PC-9 (cell line): Measurements from ENCODE around the gene C1orf159. TPM values are rescaled to one million over a fixed set of nuclear protein-coding genes. Genes with fewer than 3 reads are reported as not detected.
"Not testable (repeated sequence)": the region's sequence is repeated elsewhere in the genome, so short reads cannot be mapped to it uniquely, and the experiment has no call there.

Experiments
- BruUV-seq: library from RNA; stranded (reverse); fragments of 400-500 nt; replicated peaks from 2 replicates; lab custom pipeline; 2021; lab: Mats Ljungman, UMichigan
- CTCF ChIA-PET: fragments of 300-600 bp; sonication (Branson Sonifier 250); formaldehyde crosslinking; loops from one replicate; lab custom pipeline; 2022; ENCODE audit warnings: antibody characterized with exemption; lab: Charles Lee
- POLR2A ChIA-PET: fragments of 300-600 bp; sonication (Branson Sonifier 250); formaldehyde crosslinking; loops from one replicate; lab custom pipeline; 2022; ENCODE audit warnings: antibody characterized with exemption; ENCODE audit not compliant: unreplicated experiment; lab: Charles Lee
- DNase-seq, 2 experiments: peaks; one replicate each; pipeline versions ENCODE4 v3.0.0 to v3.0.0-alpha.2; 2015 to 2022; ENCODE audit warnings: mixed read lengths in 1 of 2
- H2AFZ ChIP-seq: fragments of 200-600 bp; sonication (generic); 2 replicates; pipeline ENCODE4 v1.8.1; 2017; ENCODE audit warnings: antibody characterized with exemption
- H3F3A ChIP-seq: fragments of 200-600 bp; sonication (generic); 2 replicates; pipeline ENCODE4 v1.8.1; 2017; ENCODE audit warnings: antibody characterized with exemption, mild to moderate bottlenecking, low read depth; ENCODE audit not compliant: insufficient read depth
- H3K27ac ChIP-seq: fragments of 200-600 bp; sonication (generic); 2 replicates; pipeline ENCODE4 v1.6.1; 2016; ENCODE audit warnings: mixed run types
- H3K27me3 ChIP-seq: fragments of 200-600 bp; sonication (generic); 2 replicates; pipeline ENCODE4 v1.6.1; 2016; ENCODE audit warnings: low read depth, mixed run types; ENCODE audit not compliant: insufficient read depth
- H3K36me3 ChIP-seq: fragments of 200-600 bp; sonication (generic); 2 replicates; pipeline ENCODE4 v1.6.1; 2016; ENCODE audit warnings: low read depth, mixed run types
- H3K4me1 ChIP-seq: fragments of 200-600 bp; sonication (generic); replicated peaks from 2 replicates; pipeline ENCODE4 v1.6.1; 2016; ENCODE audit warnings: mixed run types; ENCODE audit not compliant: insufficient read depth
- H3K4me2 ChIP-seq: fragments of 200-600 bp; sonication (generic); 2 replicates; pipeline ENCODE4 v1.6.1; 2017; ENCODE audit warnings: mixed run types
- H3K4me3 ChIP-seq: fragments of 200-600 bp; sonication (generic); 2 replicates; pipeline ENCODE4 v1.6.1; 2016; ENCODE audit warnings: mixed run types
- H3K79me2 ChIP-seq: fragments of 200-600 bp; sonication (generic); 2 replicates; pipeline ENCODE4 v1.6.1; 2017; ENCODE audit warnings: low read depth, mixed run types
- H3K9me2 ChIP-seq: fragments of 200-600 bp; sonication (generic); 2 replicates; pipeline ENCODE4 v1.8.1; 2017; ENCODE audit warnings: mild to moderate bottlenecking; ENCODE audit not compliant: insufficient read depth
- H3K9me3 ChIP-seq: fragments of 200-600 bp; sonication (generic); 2 replicates; pipeline ENCODE4 v1.8.1; 2016; ENCODE audit warnings: low read depth; ENCODE audit not compliant: insufficient read depth
- H4K20me1 ChIP-seq: fragments of 200-600 bp; sonication (generic); 2 replicates; pipeline ENCODE4 v1.8.1; 2017; ENCODE audit not compliant: insufficient read depth
- EZH2 ChIP-seq: fragments of 200-600 bp; sonication (generic); IDR thresholded peaks from 2 replicates; pipeline ENCODE4 v1.8.0; 2017; ENCODE audit warnings: antibody characterized with exemption, low read depth
- intact Hi-C: fragments of 100-400 bp; cut with micrococcal nuclease; formaldehyde crosslinking; loops from one replicate; pipeline ENCODE4 v1.10.0; 2022; ENCODE audit not compliant: unreplicated experiment
- total RNA-seq: library from RNA; stranded (reverse); gene quantifications from 2 replicates; pipeline ENCODE4 v1.2.3, GENCODE V29; 2021
- TF ChIP-seq, protein P1 (sequence below): fragments of 200-600 bp; sonication (generic); conservative IDR thresholded peaks from 2 replicates; pipeline ENCODE4 v1.6.1; 2017; ENCODE audit warnings: mixed run types, antibody characterized with exemption, mild to moderate bottlenecking, moderate library complexity

C1orf159 gene
- total RNA-seq, 1 experiment from 2014 or later = 31.1 TPM

DNA sequence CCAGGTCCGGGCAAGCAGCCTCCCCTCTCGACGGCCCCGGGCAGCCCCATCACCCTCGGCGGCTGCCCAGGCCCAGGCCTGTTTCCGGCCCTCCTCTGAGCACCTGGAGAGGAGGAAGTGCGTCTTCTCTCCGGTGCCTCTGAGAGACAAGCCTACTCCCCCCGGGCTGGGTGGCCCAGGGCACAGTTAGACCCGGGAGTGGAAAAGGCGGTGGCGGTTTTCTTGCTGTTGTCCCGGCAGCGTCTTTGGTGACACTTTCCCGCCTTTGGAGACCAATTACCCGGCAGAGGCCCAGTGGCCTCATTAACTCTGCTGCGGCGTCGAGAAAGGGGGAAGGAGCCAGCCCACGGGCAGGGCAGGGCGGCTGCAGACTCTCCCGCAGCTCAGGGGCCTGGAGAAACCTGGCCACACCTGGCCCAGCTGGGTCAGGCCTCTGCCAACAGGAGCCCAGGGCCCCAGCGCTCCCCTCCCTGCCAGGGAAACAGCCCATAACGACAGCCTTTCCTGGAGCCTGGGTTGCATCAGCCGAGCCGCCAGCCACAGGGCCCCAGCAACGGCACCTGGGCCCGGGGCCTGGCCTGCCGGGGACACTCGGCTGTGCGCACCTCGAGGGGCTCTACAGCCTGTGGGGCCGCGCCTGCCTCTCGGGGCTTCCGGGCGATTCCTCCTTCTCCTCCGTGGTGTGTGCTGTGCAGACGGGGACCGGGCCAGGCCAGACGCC lies 28.4 kb upstream of the C1orf159 start:
- Histone ChIP-seq H3K79me2 (no peaks in the 10 kb centered on the region), H3K4me1 (0 out of 2 replicates have a peak, but pooled peaks cover 6% of the 10 kb centered on the region), H3K27ac (no peak overlapping the region), H3K4me2 (no peak overlapping the region), H3K4me3 (no peak overlapping the region), H3K9me3 (no peaks in the 10 kb centered on the region), H3K36me3 (no peaks in the 10 kb centered on the region), H3F3A (peaks cover 8% of the 10 kb centered on the region), H3K9me2 (no peaks in the 10 kb centered on the region), H2AFZ (no peak overlapping the region), H3K27me3 (no peaks in the 10 kb centered on the region), H4K20me1 (no peaks in the 10 kb centered on the region)
- CTCF ChIA-PET = no interaction called here
- TSS peak; percentile 39 for BruUV-seq
- POLR2A ChIA-PET = no interaction called here
- intact Hi-C loops = no loop called here
- peak in 1 of 2 experiments; percentile 53 for DNase-seq
- TF ChIP-seq EZH2 = no peak
- TF ChIP-seq, protein P1, sequence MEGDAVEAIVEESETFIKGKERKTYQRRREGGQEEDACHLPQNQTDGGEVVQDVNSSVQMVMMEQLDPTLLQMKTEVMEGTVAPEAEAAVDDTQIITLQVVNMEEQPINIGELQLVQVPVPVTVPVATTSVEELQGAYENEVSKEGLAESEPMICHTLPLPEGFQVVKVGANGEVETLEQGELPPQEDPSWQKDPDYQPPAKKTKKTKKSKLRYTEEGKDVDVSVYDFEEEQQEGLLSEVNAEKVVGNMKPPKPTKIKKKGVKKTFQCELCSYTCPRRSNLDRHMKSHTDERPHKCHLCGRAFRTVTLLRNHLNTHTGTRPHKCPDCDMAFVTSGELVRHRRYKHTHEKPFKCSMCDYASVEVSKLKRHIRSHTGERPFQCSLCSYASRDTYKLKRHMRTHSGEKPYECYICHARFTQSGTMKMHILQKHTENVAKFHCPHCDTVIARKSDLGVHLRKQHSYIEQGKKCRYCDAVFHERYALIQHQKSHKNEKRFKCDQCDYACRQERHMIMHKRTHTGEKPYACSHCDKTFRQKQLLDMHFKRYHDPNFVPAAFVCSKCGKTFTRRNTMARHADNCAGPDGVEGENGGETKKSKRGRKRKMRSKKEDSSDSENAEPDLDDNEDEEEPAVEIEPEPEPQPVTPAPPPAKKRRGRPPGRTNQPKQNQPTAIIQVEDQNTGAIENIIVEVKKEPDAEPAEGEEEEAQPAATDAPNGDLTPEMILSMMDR = no peak

DNA sequence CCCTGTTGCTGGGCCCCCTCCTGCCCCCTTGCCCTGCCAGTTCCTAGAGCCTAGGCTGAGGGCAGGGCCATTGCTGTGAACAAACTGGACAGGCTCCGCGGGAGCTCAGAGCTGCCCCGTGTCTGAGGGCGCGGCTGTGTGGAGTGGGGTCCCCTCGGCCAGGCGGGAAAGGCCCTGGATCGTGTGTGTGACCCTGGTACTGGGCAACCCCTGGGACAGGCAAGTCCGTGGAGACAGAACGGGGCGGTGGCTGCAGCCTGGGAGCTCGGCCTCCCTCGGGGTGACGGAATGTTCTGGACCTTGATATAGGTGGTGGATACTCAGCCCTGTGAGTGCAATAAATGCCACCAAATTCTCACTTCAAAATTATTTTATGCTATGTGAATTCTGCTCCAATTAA lies 27.7 kb upstream of the C1orf159 start:
- no TSS peak for BruUV-seq

DNA sequence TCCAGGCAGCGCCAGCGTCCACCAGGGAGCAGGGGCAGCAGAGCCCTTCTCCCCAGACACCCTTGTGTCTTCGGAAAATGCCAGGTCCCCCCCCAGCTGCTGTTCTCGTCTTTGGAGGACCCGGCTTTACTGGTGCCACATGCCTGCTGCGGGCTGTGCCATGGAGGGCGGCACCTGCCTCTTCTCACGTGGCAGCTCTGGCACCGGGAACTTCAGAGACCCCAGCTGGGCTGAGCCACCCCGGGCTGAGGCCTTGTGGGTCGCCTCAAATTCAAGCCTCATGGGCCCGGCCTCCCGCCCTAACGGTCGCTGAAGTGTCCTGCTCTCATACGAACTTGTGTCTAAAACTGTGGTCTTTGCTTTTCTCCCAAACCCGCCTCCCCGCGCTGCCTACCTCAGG lies 27.0 kb upstream of the C1orf159 start:
- peaks cover 8% of the 10 kb centered on the region; the same call in 1 of the 2 replicates for H3K4me1 ChIP-seq
- no peak overlapping the region for H3K4me2 ChIP-seq
- ChIA-PET CTCF (no interaction called here), POLR2A (no interaction called here)
- no peaks in the 10 kb centered on the region for H3K36me3 ChIP-seq
- H2AFZ ChIP-seq = no peak overlapping the region
- no peaks in the 10 kb centered on the region for H3K9me3 ChIP-seq
- H3K27me3 ChIP-seq = no peaks in the 10 kb centered on the region
- TF ChIP-seq, protein P1 = no peak
- no peak for TF ChIP-seq EZH2
- no TSS peak for BruUV-seq
- no peaks in the 10 kb centered on the region for H3K9me2 ChIP-seq
- H3K4me3 ChIP-seq = no peak overlapping the region
- H3K79me2 ChIP-seq = no peaks in the 10 kb centered on the region
- intact Hi-C loops = no loop called here
- no peaks in the 10 kb centered on the region for H4K20me1 ChIP-seq
- H3F3A ChIP-seq = peaks cover 3% of the 10 kb centered on the region; the same call in 1 of the 2 replicates
- DNase-seq = no peak
- no peak overlapping the region for H3K27ac ChIP-seq

More for the DNA sequence above, 27.7 kb upstream of the C1orf159 start:
- Histone ChIP-seq H3K4me1 (0 out of 2 replicates have a peak, but pooled peaks cover 6% of the 10 kb centered on the region), H3F3A (peaks cover 8% of the 10 kb centered on the region), H2AFZ (no peak overlapping the region), H3K4me2 (no peak overlapping the region), H3K36me3 (no peaks in the 10 kb centered on the region), H3K27ac (no peak overlapping the region), H3K4me3 (no peak overlapping the region), H3K27me3 (no peaks in the 10 kb centered on the region), H3K9me2 (no peaks in the 10 kb centered on the region), H4K20me1 (no peaks in the 10 kb centered on the region), H3K9me3 (no peaks in the 10 kb centered on the region), H3K79me2 (no peaks in the 10 kb centered on the region)
- POLR2A ChIA-PET = no interaction called here
- DNase-seq = no peak
- intact Hi-C loops = no loop called here
- CTCF ChIA-PET = no interaction called here
- no peak for TF ChIP-seq EZH2
- TF ChIP-seq, protein P1 = no peak

DNA sequence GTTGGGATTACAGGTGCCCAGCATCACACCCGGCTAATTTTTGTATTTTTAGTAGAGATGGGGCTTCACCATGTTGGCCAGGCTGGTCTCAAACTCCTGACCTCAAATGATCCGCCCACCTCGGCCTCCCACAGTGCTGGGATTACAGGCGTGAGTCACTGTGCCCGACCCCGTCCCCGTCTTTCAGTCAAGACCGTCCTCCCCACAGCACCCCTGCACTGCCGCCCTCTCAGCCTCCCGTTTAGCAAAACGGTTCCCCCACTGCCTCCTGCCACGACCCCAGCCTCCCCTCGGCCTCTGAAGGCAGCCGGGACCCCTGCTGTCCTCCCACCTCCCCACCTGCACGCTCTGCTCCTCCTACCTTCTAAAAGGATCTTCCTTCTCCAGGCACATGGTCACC lies 26.5 kb upstream of the C1orf159 start:
- H4K20me1 ChIP-seq, CTCF ChIA-PET, H3K79me2 ChIP-seq, DNase-seq, H3K27me3 ChIP-seq, POLR2A ChIA-PET, H2AFZ ChIP-seq, H3K36me3 ChIP-seq, H3K4me2 ChIP-seq, H3K9me3 ChIP-seq, H3K4me3 ChIP-seq, BruUV-seq, H3K27ac ChIP-seq, intact Hi-C loops, H3K9me2 ChIP-seq, H3F3A ChIP-seq: not testable (repeated sequence)
- peaks cover 13% of the 10 kb centered on the region for H3K4me1 ChIP-seq
